Gastroesophageal sphincter (tissue), 3 donors: ENCODE data around the gene TBC1D4.

Experiments used
- CTCF ChIP-seq, 4 experiments: fragments of 200-600 bp in 2 of 4; fragments of 450-650 bp in 2 of 4; sonication (generic) in 1 of 4; IDR thresholded peaks; one replicate each; pipeline ENCODE4 v1.5.1; 2017 to 2019; ENCODE audit warnings: antibody characterized with exemption in 4 of 4, mild to moderate bottlenecking in 2 of 4, moderate library complexity in 2 of 4
- EP300 ChIP-seq: sonication (generic); formaldehyde crosslinking; IDR thresholded peaks from one replicate; pipeline ENCODE4 v1.6.1; 2017; ENCODE audit warnings: antibody characterized with exemption, mild to moderate bottlenecking
- POLR2AphosphoS5 ChIP-seq: sonication (generic); formaldehyde crosslinking; IDR thresholded peaks from one replicate; pipeline ENCODE4 v1.6.1; 2017; ENCODE audit warnings: antibody characterized with exemption

- TF ChIP-seq CTCF (IDR thresholded peaks at IDR 0.05) (no peak), POLR2AphosphoS5 (no peak), EP300 (no peak)
Observed at GRCh38 chr13:75511051-75511625, 29.2 kb upstream of the TBC1D4 start.
